GM12874 (cell line): ENCODE data around the gene ZNF791.

Experiments
- CTCF ChIP-seq: IDR thresholded peaks from 2 replicates; pipeline ENCODE4 v1.5.1; 2011; ENCODE audit warnings: low read depth, mild to moderate bottlenecking, control low read depth, low read length, moderate library complexity; ENCODE audit not compliant: insufficient read depth

Gene ZNF791

GRCh38 chr19:12649941-12650340 lies 39.2 kb downstream of the ZNF791 start:
- TF ChIP-seq CTCF, result no peak

GRCh38 chr19:12652219-12652618 lies 41.5 kb downstream of the ZNF791 start:
- TF ChIP-seq CTCF, result no peak

- TF ChIP-seq CTCF, result no peak
Observed at GRCh38 chr19:12655546-12655945, 44.8 kb downstream of the ZNF791 start.

GRCh38 chr19:12656899-12657571 lies 46.3 kb downstream of the ZNF791 start:
- TF ChIP-seq CTCF, result no peak

- TF ChIP-seq CTCF, result peak; percentile 27; the same call in 1 of the 2 replicates
Observed at GRCh38 chr19:12657966-12658365, 47.2 kb downstream of the ZNF791 start.

GRCh38 chr19:12660980-12661379 lies 50.3 kb downstream of the ZNF791 start:
- TF ChIP-seq CTCF, result no peak

GRCh38 chr19:12664406-12665280 lies 53.9 kb downstream of the ZNF791 start:
- no peak for TF ChIP-seq CTCF
